ENCODE results near the gene USH2A.

DNA sequence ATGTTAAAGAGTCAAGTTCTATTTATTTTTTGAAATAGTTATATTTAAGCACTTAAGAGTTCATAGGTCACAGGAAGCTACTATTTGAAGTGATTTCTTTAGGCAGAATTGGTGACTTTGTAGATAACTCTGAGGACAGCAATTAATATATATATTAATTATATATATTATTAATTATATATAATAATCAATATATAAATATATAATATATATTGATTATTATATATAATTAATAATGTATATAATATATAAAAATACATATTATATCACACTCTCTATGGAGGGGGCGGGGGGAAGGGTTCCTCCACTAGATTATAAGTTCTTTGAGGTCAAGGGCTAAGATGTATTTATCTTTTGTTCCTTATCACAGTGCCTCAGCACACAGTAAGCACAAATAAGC lies 547.5 kb downstream of the USH2A start:
- TF ChIP-seq, protein P1, sequence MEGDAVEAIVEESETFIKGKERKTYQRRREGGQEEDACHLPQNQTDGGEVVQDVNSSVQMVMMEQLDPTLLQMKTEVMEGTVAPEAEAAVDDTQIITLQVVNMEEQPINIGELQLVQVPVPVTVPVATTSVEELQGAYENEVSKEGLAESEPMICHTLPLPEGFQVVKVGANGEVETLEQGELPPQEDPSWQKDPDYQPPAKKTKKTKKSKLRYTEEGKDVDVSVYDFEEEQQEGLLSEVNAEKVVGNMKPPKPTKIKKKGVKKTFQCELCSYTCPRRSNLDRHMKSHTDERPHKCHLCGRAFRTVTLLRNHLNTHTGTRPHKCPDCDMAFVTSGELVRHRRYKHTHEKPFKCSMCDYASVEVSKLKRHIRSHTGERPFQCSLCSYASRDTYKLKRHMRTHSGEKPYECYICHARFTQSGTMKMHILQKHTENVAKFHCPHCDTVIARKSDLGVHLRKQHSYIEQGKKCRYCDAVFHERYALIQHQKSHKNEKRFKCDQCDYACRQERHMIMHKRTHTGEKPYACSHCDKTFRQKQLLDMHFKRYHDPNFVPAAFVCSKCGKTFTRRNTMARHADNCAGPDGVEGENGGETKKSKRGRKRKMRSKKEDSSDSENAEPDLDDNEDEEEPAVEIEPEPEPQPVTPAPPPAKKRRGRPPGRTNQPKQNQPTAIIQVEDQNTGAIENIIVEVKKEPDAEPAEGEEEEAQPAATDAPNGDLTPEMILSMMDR (tag by site-specific recombination; IDR thresholded peaks at IDR 0.05), result no peak
- TF ChIP-seq ZNF768 (tag by site-specific recombination; IDR thresholded peaks at IDR 0.05) (no peak), ZNF112 (tag by site-specific recombination; IDR thresholded peaks at IDR 0.05) (no peak), ZNF510 (tag by site-specific recombination; IDR thresholded peaks at IDR 0.05; ENCODE audit: insufficient replicate concordance) (no peak), ZNF558 (tag by site-specific recombination; IDR thresholded peaks at IDR 0.05) (no peak)
- TF ChIP-seq, protein P2, sequence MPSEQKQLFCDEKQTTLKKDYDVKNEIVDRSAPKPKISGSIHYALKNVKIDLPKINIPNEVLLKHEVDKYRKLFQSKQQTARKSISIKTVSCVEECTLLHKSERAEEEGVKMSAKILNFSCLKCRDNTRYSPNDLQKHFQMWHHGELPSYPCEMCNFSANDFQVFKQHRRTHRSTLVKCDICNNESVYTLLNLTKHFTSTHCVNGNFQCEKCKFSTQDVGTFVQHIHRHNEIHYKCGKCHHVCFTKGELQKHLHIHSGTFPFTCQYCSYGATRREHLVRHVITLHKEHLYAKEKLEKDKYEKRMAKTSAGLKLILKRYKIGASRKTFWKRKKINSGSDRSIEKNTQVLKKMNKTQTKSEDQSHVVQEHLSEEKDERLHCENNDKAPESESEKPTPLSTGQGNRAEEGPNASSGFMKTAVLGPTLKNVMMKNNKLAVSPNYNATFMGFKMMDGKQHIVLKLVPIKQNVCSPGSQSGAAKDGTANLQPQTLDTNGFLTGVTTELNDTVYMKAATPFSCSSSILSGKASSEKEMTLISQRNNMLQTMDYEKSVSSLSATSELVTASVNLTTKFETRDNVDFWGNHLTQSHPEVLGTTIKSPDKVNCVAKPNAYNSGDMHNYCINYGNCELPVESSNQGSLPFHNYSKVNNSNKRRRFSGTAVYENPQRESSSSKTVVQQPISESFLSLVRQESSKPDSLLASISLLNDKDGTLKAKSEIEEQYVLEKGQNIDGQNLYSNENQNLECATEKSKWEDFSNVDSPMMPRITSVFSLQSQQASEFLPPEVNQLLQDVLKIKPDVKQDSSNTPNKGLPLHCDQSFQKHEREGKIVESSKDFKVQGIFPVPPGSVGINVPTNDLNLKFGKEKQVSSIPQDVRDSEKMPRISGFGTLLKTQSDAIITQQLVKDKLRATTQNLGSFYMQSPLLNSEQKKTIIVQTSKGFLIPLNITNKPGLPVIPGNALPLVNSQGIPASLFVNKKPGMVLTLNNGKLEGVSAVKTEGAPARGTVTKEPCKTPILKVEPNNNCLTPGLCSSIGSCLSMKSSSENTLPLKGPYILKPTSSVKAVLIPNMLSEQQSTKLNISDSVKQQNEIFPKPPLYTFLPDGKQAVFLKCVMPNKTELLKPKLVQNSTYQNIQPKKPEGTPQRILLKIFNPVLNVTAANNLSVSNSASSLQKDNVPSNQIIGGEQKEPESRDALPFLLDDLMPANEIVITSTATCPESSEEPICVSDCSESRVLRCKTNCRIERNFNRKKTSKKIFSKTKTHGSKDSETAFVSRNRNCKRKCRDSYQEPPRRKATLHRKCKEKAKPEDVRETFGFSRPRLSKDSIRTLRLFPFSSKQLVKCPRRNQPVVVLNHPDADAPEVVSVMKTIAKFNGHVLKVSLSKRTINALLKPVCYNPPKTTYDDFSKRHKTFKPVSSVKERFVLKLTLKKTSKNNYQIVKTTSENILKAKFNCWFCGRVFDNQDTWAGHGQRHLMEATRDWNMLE (tag by site-specific recombination; conservative IDR thresholded peaks at IDR 0.05; ENCODE audit: low read depth), result no peak
- TF ChIP-seq, protein P3, sequence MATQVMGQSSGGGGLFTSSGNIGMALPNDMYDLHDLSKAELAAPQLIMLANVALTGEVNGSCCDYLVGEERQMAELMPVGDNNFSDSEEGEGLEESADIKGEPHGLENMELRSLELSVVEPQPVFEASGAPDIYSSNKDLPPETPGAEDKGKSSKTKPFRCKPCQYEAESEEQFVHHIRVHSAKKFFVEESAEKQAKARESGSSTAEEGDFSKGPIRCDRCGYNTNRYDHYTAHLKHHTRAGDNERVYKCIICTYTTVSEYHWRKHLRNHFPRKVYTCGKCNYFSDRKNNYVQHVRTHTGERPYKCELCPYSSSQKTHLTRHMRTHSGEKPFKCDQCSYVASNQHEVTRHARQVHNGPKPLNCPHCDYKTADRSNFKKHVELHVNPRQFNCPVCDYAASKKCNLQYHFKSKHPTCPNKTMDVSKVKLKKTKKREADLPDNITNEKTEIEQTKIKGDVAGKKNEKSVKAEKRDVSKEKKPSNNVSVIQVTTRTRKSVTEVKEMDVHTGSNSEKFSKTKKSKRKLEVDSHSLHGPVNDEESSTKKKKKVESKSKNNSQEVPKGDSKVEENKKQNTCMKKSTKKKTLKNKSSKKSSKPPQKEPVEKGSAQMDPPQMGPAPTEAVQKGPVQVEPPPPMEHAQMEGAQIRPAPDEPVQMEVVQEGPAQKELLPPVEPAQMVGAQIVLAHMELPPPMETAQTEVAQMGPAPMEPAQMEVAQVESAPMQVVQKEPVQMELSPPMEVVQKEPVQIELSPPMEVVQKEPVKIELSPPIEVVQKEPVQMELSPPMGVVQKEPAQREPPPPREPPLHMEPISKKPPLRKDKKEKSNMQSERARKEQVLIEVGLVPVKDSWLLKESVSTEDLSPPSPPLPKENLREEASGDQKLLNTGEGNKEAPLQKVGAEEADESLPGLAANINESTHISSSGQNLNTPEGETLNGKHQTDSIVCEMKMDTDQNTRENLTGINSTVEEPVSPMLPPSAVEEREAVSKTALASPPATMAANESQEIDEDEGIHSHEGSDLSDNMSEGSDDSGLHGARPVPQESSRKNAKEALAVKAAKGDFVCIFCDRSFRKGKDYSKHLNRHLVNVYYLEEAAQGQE (tag by site-specific recombination; IDR thresholded peaks at IDR 0.05), result no peak

Data from HEK293 (cell line).